GM19328 (cell line): Measurements from ENCODE around the gene TEX48.

Experiments
- ATAC-seq: cut with Tn5 transposase; IDR thresholded peaks from one replicate; pipeline ENCODE4 v1.9.1; 2021; ENCODE audit warnings: mild to moderate bottlenecking, moderate library complexity; ENCODE audit not compliant: unreplicated experiment

TEX48 gene

GRCh38 chr9:114681594-114682332 is at the start of gene TEX48:
TSS of gene TEX48 (minus strand) at chr9:114682192. CDS start at chr9:114671723, 10,469 bp downstream.
- ATAC-seq = peak; percentile 68

- no peak for ATAC-seq
Measured at GRCh38 chr9:114731701-114732100, 49.7 kb upstream of the TEX48 start.

GRCh38 chr9:114729706-114730105 is 47.7 kb upstream of the TEX48 start:
- no peak for ATAC-seq

GRCh38 chr9:114725930-114726329 is 43.9 kb upstream of the TEX48 start:
- ATAC-seq = no peak

- ATAC-seq = no peak
Measured at GRCh38 chr9:114724744-114725143, 42.8 kb upstream of the TEX48 start.

GRCh38 chr9:114723931-114724330 is 41.9 kb upstream of the TEX48 start:
- no peak for ATAC-seq

- ATAC-seq = no peak
Measured at GRCh38 chr9:114722937-114723620, 41.1 kb upstream of the TEX48 start.

GRCh38 chr9:114722081-114722621 is 40.2 kb upstream of the TEX48 start:
- ATAC-seq = no peak

- ATAC-seq = no peak
Measured at GRCh38 chr9:114721491-114722079, 39.6 kb upstream of the TEX48 start.

GRCh38 chr9:114720086-114720676 is 38.2 kb upstream of the TEX48 start:
- ATAC-seq = no peak

GRCh38 chr9:114719290-114719689 is 37.3 kb upstream of the TEX48 start:
- no peak for ATAC-seq

- ATAC-seq = no peak
Measured at GRCh38 chr9:114718801-114719221, 36.8 kb upstream of the TEX48 start.

- ATAC-seq = no peak
Measured at GRCh38 chr9:114717908-114718486, 36.0 kb upstream of the TEX48 start.

GRCh38 chr9:114709636-114710035 is 27.6 kb upstream of the TEX48 start:
- no peak for ATAC-seq

GRCh38 chr9:114706711-114707110 is 24.7 kb upstream of the TEX48 start:
- ATAC-seq = no peak

GRCh38 chr9:114701988-114702387 is 20.0 kb upstream of the TEX48 start:
- ATAC-seq = no peak

- ATAC-seq = no peak
Measured at GRCh38 chr9:114697951-114698351, 16.0 kb upstream of the TEX48 start.

GRCh38 chr9:114696814-114697544 is 15.0 kb upstream of the TEX48 start:
- ATAC-seq = peak; percentile 58

- no peak for ATAC-seq
Measured at GRCh38 chr9:114695948-114696347, 14.0 kb upstream of the TEX48 start.

- no peak for ATAC-seq
Measured at GRCh38 chr9:114694719-114695269, 12.8 kb upstream of the TEX48 start.
